SU-DHL-6 (cell line): ENCODE measurements around the gene SRSF7.

Experiments
- H2AFZ ChIP-seq: fragments of 200-600 bp; sonication (generic); 2 replicates; pipeline ENCODE4 v1.6.1; 2014; ENCODE audit warnings: low read depth, mild to moderate bottlenecking, moderate library complexity, mixed read lengths, antibody characterized with exemption, low read length; ENCODE audit not compliant: severe bottlenecking
- H3F3A ChIP-seq: fragments of 200-600 bp; shearing (Covaris generic); 2 replicates; pipeline ENCODE4 v1.6.0; 2016; ENCODE audit warnings: antibody characterized with exemption, mild to moderate bottlenecking; ENCODE audit not compliant: insufficient read depth
- H3K27ac ChIP-seq: fragments of 200-600 bp; sonication (generic); 2 replicates; pipeline ENCODE4 v1.5.1; 2016; ENCODE audit warnings: low read depth, mild to moderate bottlenecking, low read length, moderate library complexity, mixed read lengths
- H3K27me3 ChIP-seq: fragments of 200-600 bp; sonication (generic), shearing (Covaris generic); 2 replicates; pipeline ENCODE4 v1.6.0; 2014; ENCODE audit warnings: mild to moderate bottlenecking, low read length
- H3K36me3 ChIP-seq: fragments of 200-600 bp; sonication (generic); 2 replicates; pipeline ENCODE4 v1.6.1; 2014; ENCODE audit warnings: mild to moderate bottlenecking, low read length, mixed read lengths
- H3K4me2 ChIP-seq: fragments of 300-600, 200-600 bp; shearing (Covaris generic), sonication (generic); 2 replicates; pipeline ENCODE4 v1.6.0; 2014; ENCODE audit warnings: low read length, low read depth, mild to moderate bottlenecking; ENCODE audit not compliant: poor library complexity, severe bottlenecking
- H3K4me3 ChIP-seq: fragments of 200-600 bp; sonication (generic); 2 replicates; pipeline ENCODE4 v1.5.1; 2014; ENCODE audit warnings: antibody characterized with exemption, low read length, mild to moderate bottlenecking, mixed read lengths; ENCODE audit not compliant: insufficient read depth, poor library complexity, severe bottlenecking
- H3K79me2 ChIP-seq: fragments of 200-600 bp; sonication (generic); 2 replicates; pipeline ENCODE4 v1.6.1; 2014; ENCODE audit warnings: mild to moderate bottlenecking, low read length, moderate library complexity; ENCODE audit not compliant: insufficient read depth
- H3K9ac ChIP-seq: fragments of 200-600 bp; sonication (generic); 2 replicates; pipeline ENCODE4 v1.7.0; 2014; ENCODE audit warnings: mild to moderate bottlenecking, low read length
- H3K9me2 ChIP-seq: fragments of 200-600 bp; sonication (generic); replicated peaks from 2 replicates; pipeline ENCODE4 v1.6.1; 2014; ENCODE audit warnings: low read length; ENCODE audit not compliant: insufficient read depth
- H3K9me3 ChIP-seq: fragments of 200-600 bp; sonication (generic); 2 replicates; pipeline ENCODE4 v1.6.1; 2014; ENCODE audit warnings: low read length, mixed read lengths; ENCODE audit not compliant: insufficient read depth
- H4K20me1 ChIP-seq: fragments of 200-600 bp; sonication (generic); 2 replicates; pipeline ENCODE4 v1.6.1; 2014; ENCODE audit warnings: low read depth, mild to moderate bottlenecking, antibody characterized with exemption, low read length, moderate library complexity, mixed read lengths
- EZH2phosphoT487 ChIP-seq: fragments of 200-600 bp; sonication (generic), shearing (Covaris generic); conservative IDR thresholded peaks from 2 replicates; pipeline ENCODE4 v1.6.1; 2018; ENCODE audit warnings: mild to moderate bottlenecking, antibody characterized with exemption, low read length, moderate library complexity, mixed read lengths
- TF ChIP-seq, protein P1 (sequence below): fragments of 200-600 bp; sonication (generic); IDR thresholded peaks from one replicate; pipeline ENCODE4 v1.5.1; 2017; ENCODE audit warnings: antibody characterized with exemption, mild to moderate bottlenecking, low read length, moderate library complexity; ENCODE audit not compliant: insufficient read depth, poor library complexity, severe bottlenecking

The SRSF7 gene

DNA sequence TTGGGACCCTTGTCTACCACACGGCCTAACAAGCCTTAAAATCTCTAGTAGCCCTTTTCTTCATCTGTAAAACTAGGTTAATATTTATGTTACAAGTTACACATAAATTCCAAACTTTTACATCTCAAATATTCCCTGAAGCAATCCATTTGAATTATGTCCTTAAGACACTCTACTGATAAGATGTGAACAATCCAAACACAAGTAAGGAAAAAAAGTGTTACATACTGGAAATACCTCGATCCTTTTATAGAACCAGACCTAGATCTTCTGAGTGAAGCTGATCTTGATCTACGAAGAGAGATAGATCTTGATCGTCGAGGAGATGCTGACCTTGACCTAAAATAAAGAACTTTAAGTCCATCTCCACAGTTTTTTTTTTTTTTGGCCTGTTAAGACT, 3.3 kb downstream of the SRSF7 start:
- Histone ChIP-seq H4K20me1 (peaks cover 65% of the 10 kb centered on the region), H3F3A (peaks cover 76% of the 10 kb centered on the region), H3K27me3 (no peaks in the 10 kb centered on the region), H3K79me2 (peaks cover 80% of the 10 kb centered on the region), H3K4me3 (no peak overlapping the region), H2AFZ (no peak overlapping the region), H3K9me2 (no peaks in the 10 kb centered on the region), H3K9ac (no peak overlapping the region), H3K9me3 (no peaks in the 10 kb centered on the region), H3K27ac (no peak overlapping the region), H3K36me3 (peaks cover 71% of the 10 kb centered on the region), H3K4me2 (peak overlapping the region; percentile 25)
- TF ChIP-seq EZH2phosphoT487: no peak
- TF ChIP-seq, protein P1, sequence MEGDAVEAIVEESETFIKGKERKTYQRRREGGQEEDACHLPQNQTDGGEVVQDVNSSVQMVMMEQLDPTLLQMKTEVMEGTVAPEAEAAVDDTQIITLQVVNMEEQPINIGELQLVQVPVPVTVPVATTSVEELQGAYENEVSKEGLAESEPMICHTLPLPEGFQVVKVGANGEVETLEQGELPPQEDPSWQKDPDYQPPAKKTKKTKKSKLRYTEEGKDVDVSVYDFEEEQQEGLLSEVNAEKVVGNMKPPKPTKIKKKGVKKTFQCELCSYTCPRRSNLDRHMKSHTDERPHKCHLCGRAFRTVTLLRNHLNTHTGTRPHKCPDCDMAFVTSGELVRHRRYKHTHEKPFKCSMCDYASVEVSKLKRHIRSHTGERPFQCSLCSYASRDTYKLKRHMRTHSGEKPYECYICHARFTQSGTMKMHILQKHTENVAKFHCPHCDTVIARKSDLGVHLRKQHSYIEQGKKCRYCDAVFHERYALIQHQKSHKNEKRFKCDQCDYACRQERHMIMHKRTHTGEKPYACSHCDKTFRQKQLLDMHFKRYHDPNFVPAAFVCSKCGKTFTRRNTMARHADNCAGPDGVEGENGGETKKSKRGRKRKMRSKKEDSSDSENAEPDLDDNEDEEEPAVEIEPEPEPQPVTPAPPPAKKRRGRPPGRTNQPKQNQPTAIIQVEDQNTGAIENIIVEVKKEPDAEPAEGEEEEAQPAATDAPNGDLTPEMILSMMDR: no peak

DNA sequence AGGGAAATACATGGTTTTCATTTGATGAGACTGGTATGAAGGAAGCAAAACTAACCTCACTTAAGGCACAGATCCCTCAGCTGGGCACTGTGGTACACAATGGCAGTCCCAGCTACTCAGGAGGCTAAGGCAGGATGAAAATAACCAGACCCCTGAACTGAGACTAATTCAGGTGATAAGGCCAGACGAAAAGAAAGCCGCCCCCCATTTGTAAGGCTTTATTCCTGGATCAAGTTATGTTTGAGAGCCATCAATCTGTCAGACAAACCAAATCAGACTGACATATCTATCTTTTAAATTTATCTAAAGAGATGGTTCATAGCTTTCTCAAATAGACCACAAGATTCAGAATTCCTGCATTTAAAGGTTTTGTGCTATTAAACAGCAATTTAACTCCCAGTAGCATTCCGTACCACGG, 4.1 kb downstream of the SRSF7 start:
- TF ChIP-seq EZH2phosphoT487: no peak
- TF ChIP-seq, protein P1: no peak
- peaks cover 78% of the 10 kb centered on the region for H3F3A ChIP-seq
- H3K27me3 ChIP-seq: no peaks in the 10 kb centered on the region
- no peaks in the 10 kb centered on the region for H3K9me2 ChIP-seq
- H3K4me3 ChIP-seq: no peak overlapping the region
- H3K4me2 ChIP-seq: peak overlapping the region; percentile 3
- no peak overlapping the region for H2AFZ ChIP-seq
- no peak overlapping the region for H3K9ac ChIP-seq
- H3K27ac ChIP-seq: no peak overlapping the region
- no peaks in the 10 kb centered on the region for H3K9me3 ChIP-seq
- H3K36me3 ChIP-seq: peaks cover 71% of the 10 kb centered on the region
- peaks cover 80% of the 10 kb centered on the region for H3K79me2 ChIP-seq
- H4K20me1 ChIP-seq: peaks cover 68% of the 10 kb centered on the region

DNA sequence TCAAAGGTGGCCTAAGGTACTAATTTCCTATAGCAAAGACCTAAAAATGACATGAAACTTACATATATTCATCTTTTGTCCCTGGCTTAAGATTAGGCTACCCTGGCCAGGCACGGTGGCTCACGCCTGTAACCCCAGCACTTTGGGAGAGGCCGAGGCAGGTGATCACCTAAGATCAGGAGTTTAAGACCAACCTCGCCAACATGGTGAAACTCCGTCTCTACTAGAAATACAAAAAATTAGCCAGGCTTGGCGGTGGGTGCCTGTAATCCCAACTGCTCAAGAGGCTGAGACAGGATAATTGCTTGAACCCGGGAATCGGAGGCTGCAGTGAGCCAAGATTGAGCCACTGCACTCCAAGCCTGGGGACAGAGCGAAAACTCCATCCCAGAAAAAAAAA, 5.9 kb downstream of the SRSF7 start:
- peaks cover 91% of the 10 kb centered on the region for H3F3A ChIP-seq
- H2AFZ ChIP-seq: no peak overlapping the region
- H3K9me2 ChIP-seq: no peaks in the 10 kb centered on the region
- H3K79me2 ChIP-seq: peaks cover 70% of the 10 kb centered on the region
- H3K27me3 ChIP-seq: no peaks in the 10 kb centered on the region
- H3K9me3 ChIP-seq: no peaks in the 10 kb centered on the region
- peaks cover 68% of the 10 kb centered on the region for H4K20me1 ChIP-seq
- H3K4me2 ChIP-seq: no peak overlapping the region
- no peak overlapping the region for H3K27ac ChIP-seq
- H3K9ac ChIP-seq: no peak overlapping the region
- no peak overlapping the region for H3K4me3 ChIP-seq
- no peak for TF ChIP-seq EZH2phosphoT487
- TF ChIP-seq, protein P1: no peak
- H3K36me3 ChIP-seq: peaks cover 71% of the 10 kb centered on the region

DNA sequence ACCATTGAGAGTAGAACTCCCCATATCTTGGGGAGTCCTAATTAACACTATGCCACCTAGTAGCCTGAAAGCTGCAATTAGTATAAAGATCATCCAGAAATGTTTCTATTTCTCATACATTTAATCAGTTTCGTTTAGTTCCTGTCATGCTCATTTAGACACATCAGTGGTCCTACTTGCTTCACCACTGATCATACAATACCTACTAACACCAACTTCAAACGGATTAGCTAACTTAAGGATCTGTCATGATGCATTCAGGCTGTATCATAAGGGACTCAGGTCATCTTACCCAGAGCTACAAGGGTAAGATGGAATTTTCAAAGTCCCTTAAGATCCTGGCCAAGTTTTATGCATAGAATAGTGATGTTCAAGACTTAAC, 6.8 kb downstream of the SRSF7 start:
- H3K27me3 ChIP-seq: no peaks in the 10 kb centered on the region
- no peak overlapping the region for H3K4me3 ChIP-seq
- H3F3A ChIP-seq: peaks cover 87% of the 10 kb centered on the region
- peaks cover 67% of the 10 kb centered on the region for H3K79me2 ChIP-seq
- peaks cover 63% of the 10 kb centered on the region for H3K36me3 ChIP-seq
- peaks cover 60% of the 10 kb centered on the region for H4K20me1 ChIP-seq
- H3K9me3 ChIP-seq: no peaks in the 10 kb centered on the region
- TF ChIP-seq EZH2phosphoT487: no peak
- TF ChIP-seq, protein P1: no peak
- H3K9ac ChIP-seq: no peak overlapping the region
- no peaks in the 10 kb centered on the region for H3K9me2 ChIP-seq
- no peak overlapping the region for H3K4me2 ChIP-seq
- H2AFZ ChIP-seq: no peak overlapping the region
- no peak overlapping the region for H3K27ac ChIP-seq
